NCI-H446 treated with DMSO at 0.1 percent for 48 hours (cell line): Measurements from ENCODE around the gene DCAF11.

Experiments
- DNase-seq: peaks from one replicate; lab custom pipeline; 2025; lab: John Stamatoyannopoulos, UW

Gene DCAF11

GRCh38 chr14:24139272-24139934 is 24.8 kb downstream of the DCAF11 start:
- no peak for DNase-seq

GRCh38 chr14:24141097-24141880 is 26.7 kb downstream of the DCAF11 start, which contains the start of gene EMC9:
TSS of gene EMC9 (minus strand) at chr14:24141591. CDS start at chr14:24141304, 287 bp downstream.
- peak; percentile 99 for DNase-seq

- DNase-seq = no peak
Observed at GRCh38 chr14:24143511-24143910, 28.9 kb downstream of the DCAF11 start.

- no peak for DNase-seq
Observed at GRCh38 chr14:24144451-24144850, 29.9 kb downstream of the DCAF11 start.

GRCh38 chr14:24145219-24145618 is 30.6 kb downstream of the DCAF11 start:
- DNase-seq = no peak

- DNase-seq = no peak
Observed at GRCh38 chr14:24145690-24146452, 31.3 kb downstream of the DCAF11 start.

GRCh38 chr14:24146453-24146977 is 31.9 kb downstream of the DCAF11 start, which contains the start of gene PSME2:
TSS of gene PSME2 (minus strand) at chr14:24146610. CDS start at chr14:24146581, 29 bp downstream.
- DNase-seq = peak; percentile 98

- peak; percentile 97 for DNase-seq
Observed at GRCh38 chr14:24146978-24147760, 32.6 kb downstream of the DCAF11 start, which contains the start of gene RNF31. TSS of gene RNF31 (plus strand) at chr14:24147498. CDS start at chr14:24147699, 201 bp downstream.

GRCh38 chr14:24147761-24148428 is 33.3 kb downstream of the DCAF11 start:
- DNase-seq = no peak

GRCh38 chr14:24149302-24149969 is 34.9 kb downstream of the DCAF11 start:
- no peak for DNase-seq

GRCh38 chr14:24150061-24150460 is 35.5 kb downstream of the DCAF11 start:
- DNase-seq = no peak

- DNase-seq = no peak
Observed at GRCh38 chr14:24150567-24150966, 36.0 kb downstream of the DCAF11 start.

GRCh38 chr14:24150993-24151392 is 36.4 kb downstream of the DCAF11 start:
- DNase-seq = no peak

- DNase-seq = no peak
Observed at GRCh38 chr14:24151404-24152080, 37.0 kb downstream of the DCAF11 start.

- no peak for DNase-seq
Observed at GRCh38 chr14:24155100-24155499, 40.5 kb downstream of the DCAF11 start.

GRCh38 chr14:24156840-24157239 is 42.3 kb downstream of the DCAF11 start:
- DNase-seq = no peak

- no peak for DNase-seq
Observed at GRCh38 chr14:24157331-24157730, 42.8 kb downstream of the DCAF11 start.

GRCh38 chr14:24159777-24160498 is 45.4 kb downstream of the DCAF11 start:
- DNase-seq = no peak

- no peak for DNase-seq
Observed at GRCh38 chr14:24160499-24160849, 45.9 kb downstream of the DCAF11 start.
